GM12875 (cell line): ENCODE data around the gene ZBTB16.

Source experiments
- H3K4me3 ChIP-seq: one replicate; pipeline ENCODE4 v1.5.1; 2011; ENCODE audit warnings: low read depth, low read length, control low read depth
- TF ChIP-seq, protein P1 (sequence below): IDR thresholded peaks from 2 replicates; pipeline ENCODE4 v1.5.1; 2011; ENCODE audit warnings: low read depth, mild to moderate bottlenecking, control low read depth, inconsistent platforms, low read length, moderate library complexity, borderline replicate concordance; ENCODE audit not compliant: insufficient read depth

Gene ZBTB16

GRCh38 chr11:114155116-114155515, 95.6 kb downstream of the ZBTB16 start:
- TF ChIP-seq, protein P1, sequence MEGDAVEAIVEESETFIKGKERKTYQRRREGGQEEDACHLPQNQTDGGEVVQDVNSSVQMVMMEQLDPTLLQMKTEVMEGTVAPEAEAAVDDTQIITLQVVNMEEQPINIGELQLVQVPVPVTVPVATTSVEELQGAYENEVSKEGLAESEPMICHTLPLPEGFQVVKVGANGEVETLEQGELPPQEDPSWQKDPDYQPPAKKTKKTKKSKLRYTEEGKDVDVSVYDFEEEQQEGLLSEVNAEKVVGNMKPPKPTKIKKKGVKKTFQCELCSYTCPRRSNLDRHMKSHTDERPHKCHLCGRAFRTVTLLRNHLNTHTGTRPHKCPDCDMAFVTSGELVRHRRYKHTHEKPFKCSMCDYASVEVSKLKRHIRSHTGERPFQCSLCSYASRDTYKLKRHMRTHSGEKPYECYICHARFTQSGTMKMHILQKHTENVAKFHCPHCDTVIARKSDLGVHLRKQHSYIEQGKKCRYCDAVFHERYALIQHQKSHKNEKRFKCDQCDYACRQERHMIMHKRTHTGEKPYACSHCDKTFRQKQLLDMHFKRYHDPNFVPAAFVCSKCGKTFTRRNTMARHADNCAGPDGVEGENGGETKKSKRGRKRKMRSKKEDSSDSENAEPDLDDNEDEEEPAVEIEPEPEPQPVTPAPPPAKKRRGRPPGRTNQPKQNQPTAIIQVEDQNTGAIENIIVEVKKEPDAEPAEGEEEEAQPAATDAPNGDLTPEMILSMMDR = no peak
- H3K4me3 ChIP-seq = no peak overlapping the region

- no peak overlapping the region for H3K4me3 ChIP-seq
- TF ChIP-seq, protein P1 = no peak
These were observed 96.6 kb downstream of the ZBTB16 start for GRCh38 chr11:114156131-114156581.

- no peak overlapping the region for H3K4me3 ChIP-seq
These were observed 97.3 kb downstream of the ZBTB16 start for GRCh38 chr11:114156782-114157181.

DNA sequence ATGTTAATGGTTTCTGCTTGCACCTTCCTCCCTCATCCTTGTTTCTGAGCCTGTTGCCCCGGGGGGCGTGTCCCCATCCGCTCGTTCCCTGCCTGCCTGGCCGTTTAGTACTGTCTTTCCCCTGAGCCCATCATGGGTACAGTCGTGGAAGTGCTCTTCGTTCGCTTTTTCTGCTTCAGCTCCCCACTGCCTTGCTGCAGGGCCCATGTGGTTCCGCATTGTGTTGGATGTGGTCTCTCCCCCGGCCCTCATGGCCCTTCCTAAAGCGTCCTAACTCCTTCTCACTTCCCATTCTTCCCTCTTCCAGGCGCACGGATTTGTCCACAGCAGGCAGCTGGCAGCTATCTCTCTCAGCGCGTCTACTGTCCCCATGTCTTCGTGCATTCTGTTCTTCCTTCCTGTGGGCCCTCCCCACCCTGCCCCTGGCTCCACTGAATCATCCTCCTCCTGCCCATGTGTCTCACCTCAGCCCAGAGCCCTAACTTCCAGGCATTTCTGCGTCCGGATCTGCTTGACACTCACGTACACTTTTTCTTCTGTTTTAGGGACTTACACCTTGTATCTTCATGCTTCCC, 98.1 kb downstream of the ZBTB16 start:
- TF ChIP-seq, protein P1 = no peak
- H3K4me3 ChIP-seq = no peak overlapping the region

More at GRCh38 chr11:114156782-114157181, 97.3 kb downstream of the ZBTB16 start:
- TF ChIP-seq, protein P1 = no peak

- TF ChIP-seq, protein P1 = no peak
- H3K4me3 ChIP-seq = no peak overlapping the region
These were observed 98.9 kb downstream of the ZBTB16 start for GRCh38 chr11:114158421-114158820.

- TF ChIP-seq, protein P1 = no peak
These were observed 99.4 kb downstream of the ZBTB16 start for GRCh38 chr11:114158886-114159285.

DNA sequence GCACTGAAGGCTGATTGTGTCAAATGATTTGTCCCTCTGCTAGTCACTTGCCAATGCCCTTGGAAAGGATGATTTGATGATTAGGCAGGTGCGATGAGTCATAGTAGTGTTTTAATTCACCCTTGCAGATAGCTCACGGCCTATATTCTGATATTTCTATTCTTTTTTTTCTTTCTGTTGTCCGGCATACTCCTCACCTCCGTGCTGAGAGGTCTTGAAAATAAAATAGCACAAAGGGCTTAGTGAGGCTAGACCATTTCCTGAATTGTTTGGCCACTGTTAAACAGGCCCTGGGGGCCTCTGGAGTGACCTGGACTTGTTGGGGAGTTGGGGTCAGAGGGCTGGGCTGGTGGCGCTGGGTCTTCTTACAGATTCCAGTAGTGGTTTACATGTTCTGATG, 99.8 kb downstream of the ZBTB16 start:
- no peak overlapping the region for H3K4me3 ChIP-seq
- TF ChIP-seq, protein P1 = no peak

More at GRCh38 chr11:114158886-114159285, 99.4 kb downstream of the ZBTB16 start:
- H3K4me3 ChIP-seq = no peak overlapping the region
